GM12865 (cell line): Measurements from ENCODE around the gene SPECC1L.

ENCODE experiments used
- DNase-seq: peaks from one replicate; pipeline ENCODE4 v3.0.0; 2010; ENCODE audit warnings: low read depth
- H3K4me3 ChIP-seq: 2 replicates; pipeline ENCODE4 v1.5.1; 2011; ENCODE audit warnings: mild to moderate bottlenecking, low read depth, low read length, control low read depth
- TF ChIP-seq, protein P1 (sequence below): IDR thresholded peaks from 2 replicates; pipeline ENCODE4 v1.5.1; 2011; ENCODE audit warnings: low read length, control low read depth, low read depth, inconsistent platforms; ENCODE audit not compliant: insufficient read depth; ENCODE audit errors: missing control alignments

Gene SPECC1L

DNA sequence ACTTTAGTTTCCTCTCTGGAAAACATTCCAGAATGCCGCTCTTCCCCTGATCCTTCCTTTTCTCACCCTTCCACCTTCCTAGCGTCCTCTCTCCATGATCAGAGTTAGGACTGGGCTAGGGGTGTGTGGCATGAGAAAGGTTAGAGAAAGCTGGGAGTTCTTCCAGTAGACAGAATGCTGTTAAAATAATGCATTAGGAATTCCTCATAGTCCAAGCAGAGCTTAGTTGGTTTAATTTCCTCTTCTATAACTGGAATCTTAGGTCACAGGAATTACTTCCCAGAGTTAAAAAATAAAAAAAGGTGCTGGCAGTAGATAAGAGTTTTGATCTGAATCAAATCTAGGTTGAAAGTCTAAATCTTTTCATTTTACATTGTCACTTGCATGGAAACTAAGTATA lies 119.5 kb downstream of the SPECC1L start:
- no peak for DNase-seq
- H3K4me3 ChIP-seq = no peak overlapping the region
- TF ChIP-seq, protein P1, sequence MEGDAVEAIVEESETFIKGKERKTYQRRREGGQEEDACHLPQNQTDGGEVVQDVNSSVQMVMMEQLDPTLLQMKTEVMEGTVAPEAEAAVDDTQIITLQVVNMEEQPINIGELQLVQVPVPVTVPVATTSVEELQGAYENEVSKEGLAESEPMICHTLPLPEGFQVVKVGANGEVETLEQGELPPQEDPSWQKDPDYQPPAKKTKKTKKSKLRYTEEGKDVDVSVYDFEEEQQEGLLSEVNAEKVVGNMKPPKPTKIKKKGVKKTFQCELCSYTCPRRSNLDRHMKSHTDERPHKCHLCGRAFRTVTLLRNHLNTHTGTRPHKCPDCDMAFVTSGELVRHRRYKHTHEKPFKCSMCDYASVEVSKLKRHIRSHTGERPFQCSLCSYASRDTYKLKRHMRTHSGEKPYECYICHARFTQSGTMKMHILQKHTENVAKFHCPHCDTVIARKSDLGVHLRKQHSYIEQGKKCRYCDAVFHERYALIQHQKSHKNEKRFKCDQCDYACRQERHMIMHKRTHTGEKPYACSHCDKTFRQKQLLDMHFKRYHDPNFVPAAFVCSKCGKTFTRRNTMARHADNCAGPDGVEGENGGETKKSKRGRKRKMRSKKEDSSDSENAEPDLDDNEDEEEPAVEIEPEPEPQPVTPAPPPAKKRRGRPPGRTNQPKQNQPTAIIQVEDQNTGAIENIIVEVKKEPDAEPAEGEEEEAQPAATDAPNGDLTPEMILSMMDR = no peak

DNA sequence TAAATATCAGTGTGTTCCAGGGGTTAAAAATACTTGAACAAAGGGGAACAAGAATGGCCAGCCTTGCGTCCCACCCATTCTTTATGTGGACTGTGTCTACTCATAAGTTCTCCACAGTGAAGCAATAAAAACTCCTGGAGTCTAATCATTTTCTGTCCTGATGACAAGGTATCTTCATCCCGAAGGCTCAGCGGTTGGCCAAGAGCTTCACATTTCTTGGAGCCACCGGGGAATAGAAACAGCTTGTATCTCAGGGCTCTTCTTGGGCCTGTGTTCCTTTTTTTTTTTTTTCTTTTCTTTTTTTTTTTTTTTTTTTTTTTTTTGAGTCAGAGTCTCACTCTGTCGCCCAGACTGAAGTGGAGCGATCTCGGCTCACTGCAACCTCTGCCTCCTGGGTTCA lies 119.9 kb downstream of the SPECC1L start:
- no peak overlapping the region for H3K4me3 ChIP-seq
- TF ChIP-seq, protein P1 = no peak
- no peak for DNase-seq

DNA sequence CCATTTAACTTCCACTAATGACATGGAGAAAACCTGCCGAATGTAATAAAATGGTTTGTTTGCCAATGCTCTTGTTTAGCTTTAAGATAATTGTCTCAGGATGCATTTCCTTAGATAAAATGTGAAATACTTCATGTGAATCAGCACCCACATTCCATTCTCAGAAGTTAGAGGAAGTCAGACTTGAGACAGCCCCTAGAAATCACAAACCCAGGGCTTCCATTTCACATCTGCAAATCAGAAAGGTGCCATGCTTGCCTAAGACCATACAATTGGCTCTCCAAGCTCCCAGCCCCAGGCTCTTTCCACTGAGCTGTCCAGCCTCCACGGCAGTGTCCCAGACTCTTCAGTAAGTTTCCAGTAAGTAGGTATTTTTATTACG lies 121.2 kb downstream of the SPECC1L start:
- TF ChIP-seq, protein P1 = no peak
- H3K4me3 ChIP-seq = no peak overlapping the region
- no peak for DNase-seq

DNA sequence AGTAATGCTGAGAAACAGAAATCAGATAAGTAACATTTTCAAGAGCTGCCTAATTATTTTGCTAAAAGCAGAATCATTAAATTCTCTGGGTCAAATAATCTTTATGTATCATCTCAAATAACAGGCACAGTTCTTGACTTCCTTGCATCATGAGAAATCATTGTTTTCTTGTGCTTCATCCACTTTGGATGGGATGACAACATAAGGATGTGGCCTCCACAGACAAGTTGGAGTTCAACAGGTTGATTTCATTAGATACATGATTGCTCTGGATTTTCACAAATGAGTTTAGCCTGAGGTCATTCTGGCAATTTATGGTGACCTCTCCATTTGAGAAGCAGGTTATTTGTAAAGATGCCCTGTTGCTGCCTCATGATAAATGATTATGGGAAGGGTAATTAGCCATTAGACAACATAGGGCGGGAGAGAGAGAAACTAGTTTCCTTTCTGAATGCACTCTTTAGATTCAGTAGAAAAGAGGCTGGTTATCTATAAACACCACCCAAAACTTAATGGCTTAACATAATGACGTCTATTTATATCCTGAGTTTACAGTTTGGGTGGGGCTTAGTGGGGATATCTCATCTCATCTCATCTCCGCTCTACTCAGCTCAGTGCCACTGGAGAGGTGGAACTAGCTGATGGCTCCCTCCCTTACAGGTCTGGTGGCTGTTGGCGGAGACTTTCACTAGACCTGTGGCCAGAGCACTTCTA lies 121.7 kb downstream of the SPECC1L start:
- DNase-seq = no peak
- TF ChIP-seq, protein P1 = no peak
- no peak overlapping the region for H3K4me3 ChIP-seq

DNA sequence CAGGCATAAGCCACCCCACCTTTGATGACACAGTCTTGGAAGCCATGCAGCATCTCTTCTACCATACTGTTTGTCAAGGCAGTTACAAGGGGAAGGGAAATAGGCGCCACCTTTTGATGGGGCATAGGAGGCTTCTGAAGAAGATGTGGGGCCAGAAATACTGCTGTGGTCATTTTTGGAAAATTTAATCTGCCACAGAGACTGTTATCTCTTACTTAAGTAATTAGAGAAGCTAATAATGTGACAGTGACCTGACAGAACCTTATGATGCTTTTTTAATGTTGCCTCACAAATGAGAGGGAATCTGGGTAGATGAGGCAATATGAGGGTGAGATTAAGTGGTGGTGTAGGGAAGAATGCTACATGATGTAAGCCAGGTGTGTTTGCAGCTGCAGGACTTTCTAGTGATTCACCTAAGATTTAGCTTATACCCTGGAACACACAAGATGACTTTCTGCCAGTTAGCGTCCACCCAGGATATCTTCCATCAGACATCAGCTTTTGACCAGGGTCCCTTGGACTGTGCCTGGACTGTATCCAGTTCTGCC lies 122.5 kb downstream of the SPECC1L start:
- H3K4me3 ChIP-seq = no peak overlapping the region
- TF ChIP-seq, protein P1 = no peak
- DNase-seq = no peak

DNA sequence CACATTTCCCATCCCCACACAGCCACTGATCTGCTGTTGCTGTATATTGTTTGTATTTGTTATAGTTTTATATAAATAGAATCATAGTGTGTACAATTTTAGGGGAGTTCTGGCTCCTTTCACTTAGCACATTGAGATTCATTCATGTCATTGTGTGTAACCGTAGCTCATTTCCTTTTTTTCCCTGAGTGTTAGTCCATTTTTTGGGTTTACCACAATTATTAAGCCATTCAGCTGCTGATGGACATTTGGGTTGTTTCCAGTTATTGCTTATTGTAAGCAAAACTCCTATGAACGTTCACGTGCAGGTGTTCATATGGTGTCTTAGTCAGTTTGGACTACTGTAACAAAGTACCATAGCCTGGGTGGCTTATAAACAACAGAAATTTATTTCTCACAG lies 123.2 kb downstream of the SPECC1L start:
- DNase-seq = no peak
- no peak overlapping the region for H3K4me3 ChIP-seq
- TF ChIP-seq, protein P1 = no peak

DNA sequence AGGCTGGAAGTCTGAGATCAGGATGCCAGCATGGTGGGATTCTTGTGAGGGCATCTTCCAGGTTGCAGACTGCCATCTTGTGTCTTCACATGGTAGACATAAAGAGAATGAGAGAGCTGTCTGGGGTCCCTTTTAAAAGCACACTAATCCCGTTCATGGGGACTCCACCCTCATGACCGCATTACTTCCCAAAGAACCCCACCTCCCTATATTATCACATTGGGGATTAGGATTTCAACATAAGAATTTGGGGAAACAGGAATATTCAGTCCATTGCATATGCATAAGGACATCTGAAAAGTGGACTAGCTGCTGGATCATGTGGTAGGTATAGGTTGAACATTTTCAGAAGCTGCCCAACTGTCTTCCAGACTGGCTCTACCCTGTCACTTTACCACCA lies 123.6 kb downstream of the SPECC1L start:
- TF ChIP-seq, protein P1 = no peak
- no peak for DNase-seq
- no peak overlapping the region for H3K4me3 ChIP-seq
